Ishikawa (cell line): ENCODE data around the gene NFIB.

Experiments
- CEBPB ChIP-seq: IDR thresholded peaks from 2 replicates; pipeline ENCODE4 v1.6.1; 2012
- EP300 ChIP-seq: IDR thresholded peaks from 2 replicates; pipeline ENCODE4 v1.6.1; 2012; ENCODE audit warnings: borderline replicate concordance
- MAX ChIP-seq: IDR thresholded peaks from 2 replicates; pipeline ENCODE4 v1.6.1; 2012
- TAF1 ChIP-seq: IDR thresholded peaks from 2 replicates; pipeline ENCODE4 v1.6.1; 2012; ENCODE audit warnings: low read depth, mild to moderate bottlenecking
- TEAD4 ChIP-seq: IDR thresholded peaks from 2 replicates; pipeline ENCODE4 v1.6.1; 2012
- TF ChIP-seq, protein P1 (sequence below): IDR thresholded peaks from 2 replicates; pipeline ENCODE4 v1.6.1; 2012; ENCODE audit warnings: low read depth, mild to moderate bottlenecking
- TF ChIP-seq, protein P2 (sequence below): IDR thresholded peaks from 2 replicates; pipeline ENCODE4 v1.6.1; 2012

DNA sequence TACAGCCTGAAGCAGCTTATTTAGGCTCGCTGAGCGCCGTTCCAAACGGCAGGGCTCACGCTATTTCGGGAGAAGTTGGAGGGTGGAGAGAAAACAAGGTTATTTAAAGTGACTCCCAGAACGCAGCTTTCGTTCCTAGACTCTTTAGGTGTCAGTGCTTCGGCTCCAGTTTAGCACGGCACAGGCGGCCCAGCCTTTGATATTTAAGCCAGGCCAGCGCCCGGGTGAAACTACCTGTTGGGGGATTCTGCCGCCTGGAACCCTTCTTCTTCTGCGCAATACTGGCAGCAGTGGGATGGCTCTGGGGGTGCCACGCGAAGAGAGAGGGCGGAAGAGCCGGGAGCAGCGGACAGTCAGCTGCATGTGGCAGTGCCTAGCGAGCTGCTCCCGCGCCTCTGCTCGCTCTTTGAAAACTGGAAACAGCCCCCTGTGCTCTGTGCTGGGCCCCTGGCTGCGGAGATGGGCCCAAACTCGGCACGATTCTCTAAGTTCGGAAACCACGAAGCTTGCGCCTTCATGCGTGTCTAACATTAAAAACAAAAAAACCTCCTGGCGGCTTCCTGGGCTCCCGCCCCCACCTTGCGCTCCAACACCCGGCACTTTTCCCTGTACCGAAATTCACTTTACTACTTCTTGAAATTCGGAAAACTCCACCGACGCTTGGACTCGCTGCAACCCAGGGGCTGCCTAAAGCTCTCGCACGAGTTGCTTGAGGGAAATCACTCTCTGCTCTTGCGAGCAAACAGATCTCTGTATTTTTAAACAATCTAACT is 34.6 kb upstream of the NFIB start:
- no peak for TF ChIP-seq TEAD4
- TF ChIP-seq, protein P1, sequence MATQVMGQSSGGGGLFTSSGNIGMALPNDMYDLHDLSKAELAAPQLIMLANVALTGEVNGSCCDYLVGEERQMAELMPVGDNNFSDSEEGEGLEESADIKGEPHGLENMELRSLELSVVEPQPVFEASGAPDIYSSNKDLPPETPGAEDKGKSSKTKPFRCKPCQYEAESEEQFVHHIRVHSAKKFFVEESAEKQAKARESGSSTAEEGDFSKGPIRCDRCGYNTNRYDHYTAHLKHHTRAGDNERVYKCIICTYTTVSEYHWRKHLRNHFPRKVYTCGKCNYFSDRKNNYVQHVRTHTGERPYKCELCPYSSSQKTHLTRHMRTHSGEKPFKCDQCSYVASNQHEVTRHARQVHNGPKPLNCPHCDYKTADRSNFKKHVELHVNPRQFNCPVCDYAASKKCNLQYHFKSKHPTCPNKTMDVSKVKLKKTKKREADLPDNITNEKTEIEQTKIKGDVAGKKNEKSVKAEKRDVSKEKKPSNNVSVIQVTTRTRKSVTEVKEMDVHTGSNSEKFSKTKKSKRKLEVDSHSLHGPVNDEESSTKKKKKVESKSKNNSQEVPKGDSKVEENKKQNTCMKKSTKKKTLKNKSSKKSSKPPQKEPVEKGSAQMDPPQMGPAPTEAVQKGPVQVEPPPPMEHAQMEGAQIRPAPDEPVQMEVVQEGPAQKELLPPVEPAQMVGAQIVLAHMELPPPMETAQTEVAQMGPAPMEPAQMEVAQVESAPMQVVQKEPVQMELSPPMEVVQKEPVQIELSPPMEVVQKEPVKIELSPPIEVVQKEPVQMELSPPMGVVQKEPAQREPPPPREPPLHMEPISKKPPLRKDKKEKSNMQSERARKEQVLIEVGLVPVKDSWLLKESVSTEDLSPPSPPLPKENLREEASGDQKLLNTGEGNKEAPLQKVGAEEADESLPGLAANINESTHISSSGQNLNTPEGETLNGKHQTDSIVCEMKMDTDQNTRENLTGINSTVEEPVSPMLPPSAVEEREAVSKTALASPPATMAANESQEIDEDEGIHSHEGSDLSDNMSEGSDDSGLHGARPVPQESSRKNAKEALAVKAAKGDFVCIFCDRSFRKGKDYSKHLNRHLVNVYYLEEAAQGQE = no peak
- TF ChIP-seq, protein P2, sequence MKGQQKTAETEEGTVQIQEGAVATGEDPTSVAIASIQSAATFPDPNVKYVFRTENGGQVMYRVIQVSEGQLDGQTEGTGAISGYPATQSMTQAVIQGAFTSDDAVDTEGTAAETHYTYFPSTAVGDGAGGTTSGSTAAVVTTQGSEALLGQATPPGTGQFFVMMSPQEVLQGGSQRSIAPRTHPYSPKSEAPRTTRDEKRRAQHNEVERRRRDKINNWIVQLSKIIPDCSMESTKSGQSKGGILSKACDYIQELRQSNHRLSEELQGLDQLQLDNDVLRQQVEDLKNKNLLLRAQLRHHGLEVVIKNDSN = no peak
- TF ChIP-seq CEBPB = no peak
- TF ChIP-seq EP300 = no peak
- TF ChIP-seq TAF1 = no peak
- TF ChIP-seq MAX = no peak
